CD4-positive, alpha-beta T cell treated with Interleukin-15 for 4 hours (primary cell): ENCODE data around the gene WSB1.
"Not testable (repeated sequence)": the region's sequence is repeated elsewhere in the genome, so short reads cannot be mapped to it uniquely, and the experiment has no call there.

Source experiments
- DNase-seq: peaks from one replicate; pipeline ENCODE4 v3.0.0-alpha.2; 2020; ENCODE audit warnings: low spot score

WSB1 gene

DNA sequence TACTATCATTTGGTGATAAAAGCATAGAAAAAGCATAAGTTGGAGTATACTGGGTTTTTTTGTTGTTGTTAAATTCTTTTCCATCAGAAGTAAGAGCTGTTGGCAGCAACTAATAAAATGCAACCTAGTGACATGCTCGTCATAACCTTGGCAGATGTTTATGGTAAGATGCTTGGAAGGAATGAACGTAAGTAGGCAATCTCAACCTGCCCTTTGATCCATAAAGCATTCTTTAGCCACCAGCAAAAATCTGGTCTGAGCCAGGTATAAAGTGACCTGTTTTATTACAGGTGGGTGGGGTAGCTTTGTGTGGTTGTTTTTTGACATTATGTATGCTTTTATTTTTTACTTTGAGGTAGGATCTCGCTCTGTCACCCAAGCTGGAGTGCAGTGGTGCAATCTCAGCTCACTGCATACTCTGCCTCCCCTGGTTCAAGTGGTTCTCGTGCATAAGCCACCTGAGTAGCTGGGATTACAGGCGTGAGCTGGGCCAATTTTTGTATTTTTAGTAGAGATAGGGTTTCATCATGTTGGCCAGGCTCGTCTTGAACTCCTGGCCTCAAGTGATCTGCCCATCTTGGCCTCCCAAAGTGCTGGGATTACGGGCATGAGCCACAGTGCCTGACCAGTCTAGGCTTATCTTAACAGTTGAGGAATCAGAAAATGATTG lies 22.0 kb downstream of the WSB1 start:
- DNase-seq, result no peak

DNA sequence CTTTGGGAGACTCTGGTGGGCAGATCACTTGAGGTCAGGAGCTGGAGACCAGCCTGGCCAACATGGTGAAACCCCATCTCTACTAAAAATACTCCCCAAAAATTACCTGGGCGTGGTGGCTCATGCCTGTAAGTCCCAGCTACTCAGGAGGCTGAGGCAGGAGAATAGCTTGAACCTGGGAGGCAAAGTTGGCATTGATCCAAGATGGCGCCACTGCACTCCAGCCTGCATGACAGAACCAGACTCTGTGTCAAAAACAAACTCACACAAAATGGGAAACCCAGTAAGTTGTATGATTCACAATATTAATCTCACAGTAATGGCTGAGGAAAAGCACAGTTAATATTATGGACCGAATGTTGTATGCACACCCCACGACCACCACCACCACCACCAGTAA lies 24.3 kb downstream of the WSB1 start:
- no peak for DNase-seq

DNA sequence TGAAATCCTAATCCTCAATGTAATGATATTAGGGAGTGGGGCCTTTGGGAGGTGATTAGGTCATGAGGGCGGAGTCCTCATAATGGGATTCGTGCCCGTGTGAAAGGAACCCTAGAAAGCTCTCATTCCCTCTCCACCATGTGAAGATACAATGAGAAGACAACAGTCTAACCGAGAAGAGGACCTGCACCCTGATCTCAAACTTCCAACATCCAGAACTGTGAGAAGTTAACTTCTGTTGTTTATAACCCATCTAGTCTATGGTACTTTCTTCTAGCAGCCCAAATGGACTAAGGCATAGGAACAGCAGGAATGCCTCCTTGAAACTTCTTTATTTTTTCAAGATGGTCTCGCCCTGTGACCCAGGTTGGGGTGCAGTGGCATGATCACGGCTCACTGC lies 24.7 kb downstream of the WSB1 start:
- DNase-seq, result no peak

DNA sequence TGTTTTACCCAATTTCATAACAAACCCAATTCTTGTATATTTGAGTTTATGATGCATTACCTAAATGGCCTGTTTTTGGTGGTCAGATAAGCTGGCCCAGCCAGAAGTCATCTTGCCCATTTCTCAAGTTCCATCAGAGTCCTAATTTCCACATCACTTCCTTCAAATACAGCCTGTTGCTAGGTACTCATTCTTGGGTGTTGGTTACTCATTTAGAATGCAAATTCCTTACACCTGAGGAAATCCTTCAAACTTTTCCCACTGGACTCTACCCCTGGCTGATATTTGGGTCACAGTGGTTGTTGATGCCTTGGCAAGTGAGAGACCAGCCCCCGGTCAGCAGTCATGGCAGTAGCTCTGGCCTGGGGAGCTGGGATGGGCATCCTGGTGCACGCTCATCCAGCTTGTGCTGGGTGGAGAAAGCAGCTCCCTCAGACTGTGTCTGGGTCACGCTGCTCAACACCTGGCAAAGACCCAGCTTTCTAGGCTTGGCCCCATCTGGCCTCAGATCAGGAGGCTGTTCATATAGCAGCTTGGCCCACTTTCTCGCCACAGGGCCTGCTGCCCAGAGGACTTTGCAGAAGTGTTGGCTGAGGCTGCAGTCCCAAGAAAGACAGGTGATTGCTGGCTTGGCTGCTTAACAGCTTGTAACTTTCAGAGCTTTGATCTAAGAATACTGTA lies 25.8 kb downstream of the WSB1 start:
- no peak for DNase-seq

DNA sequence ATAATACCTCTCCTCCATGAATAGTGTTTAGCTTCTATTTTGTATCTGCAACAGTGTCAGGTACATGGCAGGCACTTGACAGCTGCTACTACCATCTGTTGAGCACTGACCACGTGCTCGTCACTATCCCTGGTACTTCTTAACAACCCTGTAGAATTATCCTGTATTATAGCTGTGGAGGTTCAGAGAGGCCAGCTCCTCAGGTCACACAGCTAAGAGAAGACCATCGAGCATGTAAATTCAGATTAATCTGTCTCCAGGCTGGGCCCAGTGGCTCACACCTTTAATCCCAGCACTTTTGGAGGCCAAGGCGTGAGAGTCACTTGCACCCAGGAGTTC lies 26.3 kb downstream of the WSB1 start:
- no peak for DNase-seq

DNA sequence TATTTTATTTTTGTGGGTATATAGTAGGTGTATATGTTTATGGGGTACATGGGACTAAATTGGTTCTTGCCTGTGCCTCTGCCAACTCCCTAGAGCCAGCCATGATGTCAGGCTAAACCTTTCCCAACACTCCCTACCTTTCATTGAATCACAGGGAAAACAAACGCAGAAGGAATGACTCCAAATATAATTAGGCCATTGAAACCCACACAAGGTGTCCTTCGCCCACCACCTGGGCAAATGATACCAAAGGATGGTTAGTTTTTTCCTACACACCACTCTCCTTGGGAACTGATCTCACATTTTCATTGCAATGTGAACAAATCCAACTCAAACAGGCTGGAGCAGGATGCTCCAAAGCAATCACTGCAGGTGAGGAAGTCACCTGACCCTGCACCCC lies 27.5 kb downstream of the WSB1 start:
- no peak for DNase-seq

DNA sequence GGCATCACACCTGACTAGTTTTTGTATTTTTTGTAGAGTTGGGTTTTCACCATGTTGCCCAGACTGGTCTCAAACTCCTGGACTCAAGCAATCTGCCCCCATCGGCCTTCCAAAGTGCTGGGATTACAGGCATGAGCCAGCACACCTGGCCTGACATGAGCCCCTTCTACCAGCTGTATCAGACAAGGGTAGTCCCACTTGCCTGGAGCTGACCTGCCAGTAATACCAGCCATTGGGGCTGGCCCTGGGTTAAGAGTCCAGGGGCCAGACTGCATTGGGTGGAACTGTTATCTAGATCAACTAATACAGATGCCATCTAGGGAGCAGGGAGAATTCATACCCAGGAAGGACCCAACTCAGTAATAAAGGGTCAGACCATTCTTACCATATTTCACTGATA lies 28.1 kb downstream of the WSB1 start:
- no peak for DNase-seq

DNA sequence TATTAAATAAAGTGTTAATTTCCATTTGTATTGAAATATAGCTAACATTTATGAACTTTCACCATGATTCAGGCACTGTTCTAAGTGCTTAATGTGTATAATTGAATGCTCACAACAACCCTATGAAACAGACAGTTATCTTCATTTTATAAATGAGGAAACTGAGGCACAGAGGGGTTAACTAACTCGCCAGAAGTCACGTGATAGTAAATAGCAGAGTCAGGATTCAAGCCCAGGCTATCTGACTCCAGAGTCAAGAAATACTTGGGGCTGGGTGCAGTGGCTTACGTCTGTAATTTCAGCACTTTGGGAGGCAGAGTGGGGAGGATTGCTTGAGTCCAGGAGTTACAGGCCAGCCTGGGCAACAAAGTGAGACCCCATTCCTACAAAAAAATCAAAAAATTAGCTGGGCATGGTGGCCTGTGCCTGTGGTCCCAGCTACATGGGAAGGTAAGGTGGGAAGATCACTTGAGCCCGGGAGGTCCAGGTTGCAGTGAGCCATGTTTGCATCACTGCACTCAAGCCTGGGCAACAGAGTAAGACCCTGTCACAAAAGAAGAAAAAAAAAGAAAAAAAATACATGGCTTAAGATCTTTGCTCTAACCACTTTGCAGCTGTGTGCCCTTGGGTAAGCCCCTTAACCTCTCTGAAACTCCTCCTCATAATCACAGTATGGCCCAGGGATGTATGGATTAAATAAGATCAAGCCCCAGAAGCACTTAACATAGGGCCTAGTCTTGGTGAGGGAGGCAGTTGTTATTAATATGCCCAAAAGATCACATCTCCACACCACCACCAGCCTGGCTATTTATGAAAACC lies 29.0 kb downstream of the WSB1 start:
- DNase-seq, result no peak

DNA sequence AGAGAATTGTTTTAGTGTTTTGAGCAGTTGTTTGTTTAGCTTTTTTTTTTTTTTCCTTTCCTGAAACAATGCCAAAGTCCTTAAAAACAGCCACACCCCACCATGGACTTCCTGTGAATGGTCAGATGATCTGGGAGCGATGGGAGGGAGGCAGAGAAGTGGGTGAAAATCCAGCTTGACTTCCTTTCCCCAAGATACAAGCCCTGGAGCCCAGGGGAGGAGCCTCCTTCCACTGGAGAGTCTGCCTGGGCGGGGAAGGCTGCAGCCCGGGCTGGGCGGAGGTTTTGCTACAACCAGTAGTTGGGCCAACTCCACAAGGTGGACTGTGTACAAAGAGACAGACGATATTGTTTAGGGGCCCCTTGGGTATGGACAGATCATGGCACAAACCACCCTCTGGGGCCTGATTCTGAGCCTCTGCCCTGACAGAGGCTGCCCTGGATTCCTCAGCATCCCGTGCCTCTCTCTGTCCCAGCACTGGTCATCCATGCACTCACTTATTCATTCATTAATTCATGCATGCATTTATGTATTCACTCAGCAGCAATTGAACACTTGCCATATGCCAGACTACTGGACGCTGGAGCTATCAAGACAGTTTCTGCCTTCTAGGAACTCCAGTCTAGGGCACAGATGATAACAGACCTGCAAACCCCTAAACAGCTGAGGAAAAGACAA lies 29.8 kb downstream of the WSB1 start:
- no peak for DNase-seq

DNA sequence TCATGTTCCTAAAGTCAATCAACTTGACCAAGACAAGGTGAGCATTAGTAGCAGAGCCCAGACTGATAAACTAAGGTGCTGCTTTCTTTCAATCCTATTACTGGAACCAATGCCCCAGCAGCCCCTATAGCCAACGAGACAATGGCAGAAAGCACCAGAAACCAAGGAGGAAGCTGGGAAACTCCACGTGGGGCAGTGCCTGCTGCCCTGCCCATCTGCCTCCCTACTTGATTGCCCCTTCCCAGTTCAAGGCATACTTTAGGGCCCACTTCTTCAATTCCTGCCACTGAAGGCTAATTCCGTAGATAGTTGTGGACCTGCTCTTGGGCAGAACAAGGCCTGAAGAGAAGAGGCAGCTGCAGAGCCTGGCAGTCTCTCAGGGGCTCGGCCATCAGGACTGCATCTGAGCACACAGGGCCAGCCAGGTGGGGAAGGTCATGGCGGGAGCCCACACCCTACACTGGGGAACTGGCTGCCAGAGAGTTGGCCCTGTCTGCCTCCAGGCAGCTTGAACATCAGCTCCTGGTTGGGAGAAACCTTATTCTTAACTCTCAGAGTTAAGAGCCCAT lies 30.9 kb downstream of the WSB1 start:
- no peak for DNase-seq

DNA sequence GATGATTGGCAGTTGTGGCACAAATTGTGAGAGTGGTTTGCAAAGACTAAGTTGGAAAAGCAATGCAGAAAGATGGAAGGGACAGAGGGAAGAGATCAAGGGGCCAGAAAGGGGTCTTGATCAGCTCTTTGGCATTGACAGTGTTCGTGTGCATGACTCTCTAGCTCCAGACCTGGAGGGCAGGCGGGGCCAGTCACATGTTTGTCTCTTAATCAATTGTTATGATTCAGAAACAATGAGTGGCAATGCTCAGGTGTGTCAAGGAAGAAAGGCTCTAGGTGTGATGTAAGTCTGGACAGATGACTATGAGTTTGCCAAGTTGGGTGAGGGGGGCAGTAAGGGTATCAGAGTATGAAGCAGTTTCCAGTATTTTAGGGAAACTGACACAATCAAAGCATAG lies 32.1 kb downstream of the WSB1 start:
- no peak for DNase-seq

DNA sequence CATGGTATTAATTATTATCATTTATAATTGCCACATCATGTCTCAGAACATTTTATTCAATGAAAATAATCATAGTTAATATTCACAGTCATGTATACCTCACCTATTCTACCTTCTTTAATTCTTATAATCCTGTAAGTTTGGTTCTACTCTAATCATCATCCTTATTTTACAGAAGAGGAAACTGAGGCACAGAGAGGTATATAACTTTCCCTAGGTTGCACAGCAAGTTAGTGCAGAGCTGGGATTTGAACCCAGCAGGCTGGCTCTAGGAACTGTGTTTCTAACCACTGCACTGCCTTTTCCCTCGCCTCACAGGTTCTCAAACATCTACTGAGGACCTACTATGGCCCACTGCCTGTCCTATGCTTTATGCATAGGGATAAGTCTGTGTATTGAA lies 32.7 kb downstream of the WSB1 start:
- no peak for DNase-seq

DNA sequence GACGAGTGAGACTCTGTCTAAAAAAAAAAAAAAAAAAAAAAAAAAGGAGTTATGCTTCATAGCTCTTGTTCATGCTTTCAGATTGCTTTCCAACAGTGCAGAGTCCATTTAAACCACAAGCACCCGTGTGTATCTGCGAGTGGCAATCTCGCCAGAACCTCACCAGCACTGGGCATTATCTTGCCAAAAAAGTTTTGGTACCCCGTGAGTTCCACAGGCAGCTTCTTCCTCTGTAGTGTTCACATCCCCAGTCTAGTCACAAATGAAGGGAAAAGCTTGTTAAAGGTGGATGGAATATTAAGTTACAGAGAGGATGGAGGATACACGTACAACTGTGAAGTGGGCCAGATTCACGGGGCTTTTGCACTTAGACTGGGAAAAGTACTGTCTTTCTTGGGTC lies 33.5 kb downstream of the WSB1 start:
- no peak for DNase-seq

DNA sequence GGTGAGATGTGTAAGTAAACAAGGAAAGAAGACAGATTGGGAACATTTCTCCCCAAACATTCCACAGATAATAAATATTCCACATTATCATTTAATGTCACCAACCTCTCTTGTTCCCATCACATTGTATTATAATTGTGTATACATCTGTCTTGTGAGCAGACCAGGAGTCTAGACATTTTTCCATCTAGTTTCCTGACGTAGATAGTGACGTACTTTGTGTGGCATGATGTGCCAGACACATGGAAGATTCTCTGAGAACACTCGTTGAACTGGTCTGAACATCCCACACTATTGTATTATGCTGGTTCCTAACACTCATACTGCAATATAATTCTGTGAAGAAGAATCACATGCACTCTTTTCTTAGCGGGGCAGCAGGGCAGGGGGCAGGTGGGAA lies 34.0 kb downstream of the WSB1 start:
- DNase-seq, result no peak

DNA sequence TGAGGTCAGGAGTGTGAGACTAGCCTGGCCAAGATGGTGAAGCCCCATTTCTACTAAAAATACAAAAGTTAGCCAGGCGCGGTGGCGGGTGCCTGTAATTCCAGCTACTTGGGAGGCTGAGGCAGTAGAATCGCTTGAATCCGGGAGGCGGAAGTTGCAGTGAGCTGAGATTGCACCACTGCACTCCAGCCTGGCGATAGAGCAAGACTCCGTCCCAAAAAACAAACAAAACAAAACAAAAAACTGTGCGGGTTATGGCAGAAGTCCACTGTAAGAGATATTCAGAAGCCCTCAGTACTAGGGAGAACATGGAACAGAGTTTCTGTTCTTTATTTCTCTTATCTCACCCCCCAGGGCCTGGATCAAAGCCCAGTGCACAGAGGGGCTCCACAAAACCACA lies 34.8 kb downstream of the WSB1 start:
- not testable (repeated sequence) for DNase-seq

DNA sequence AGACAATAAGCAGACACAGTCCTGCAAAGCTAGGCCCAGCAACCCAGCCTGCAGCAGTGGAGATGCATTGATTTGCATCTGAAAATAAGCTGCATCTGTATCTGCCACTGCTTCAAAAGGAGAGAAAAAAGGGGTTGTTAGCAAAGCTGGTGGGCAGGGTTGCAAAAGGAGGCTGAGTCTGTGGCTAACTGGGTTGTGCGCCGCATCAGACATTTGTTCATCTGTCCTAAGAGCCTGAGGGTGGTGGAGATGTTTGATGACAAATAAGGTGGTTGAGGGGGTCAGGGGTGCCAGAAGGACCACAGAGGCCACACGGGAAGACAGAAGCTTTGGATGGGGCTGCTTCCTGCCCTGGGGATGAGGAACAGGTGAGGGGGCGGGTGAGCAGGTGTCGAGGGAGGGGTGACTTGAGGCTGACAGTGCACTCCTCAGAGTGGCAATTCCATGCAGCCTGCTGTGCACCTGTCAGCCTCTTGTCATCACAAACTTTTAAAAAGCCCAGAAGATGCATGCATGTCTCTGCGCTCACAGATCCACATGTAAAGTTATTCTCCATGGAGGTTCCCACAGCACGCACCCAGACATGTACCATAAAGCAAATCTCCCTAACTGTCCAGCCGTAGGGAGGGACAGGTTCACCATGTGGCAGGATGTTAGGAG lies 35.4 kb downstream of the WSB1 start:
- DNase-seq, result no peak

DNA sequence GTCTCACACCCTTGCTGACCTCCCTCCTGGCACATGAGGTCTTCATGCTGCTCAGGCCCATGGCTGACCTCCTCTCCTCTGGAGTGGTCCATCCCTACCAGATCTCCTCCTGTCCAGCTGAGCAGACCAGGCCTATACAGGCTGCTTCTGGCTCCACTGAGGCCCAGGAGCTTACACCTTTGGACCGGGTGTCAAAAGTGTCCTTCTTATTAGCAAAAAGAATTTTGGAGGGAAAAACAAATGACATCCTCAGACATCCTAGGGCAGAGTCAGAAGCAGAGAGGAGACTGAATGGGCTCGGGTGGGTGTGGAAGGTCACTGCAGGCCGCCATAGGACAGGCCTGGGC lies 38.1 kb downstream of the WSB1 start:
- DNase-seq, result no peak

DNA sequence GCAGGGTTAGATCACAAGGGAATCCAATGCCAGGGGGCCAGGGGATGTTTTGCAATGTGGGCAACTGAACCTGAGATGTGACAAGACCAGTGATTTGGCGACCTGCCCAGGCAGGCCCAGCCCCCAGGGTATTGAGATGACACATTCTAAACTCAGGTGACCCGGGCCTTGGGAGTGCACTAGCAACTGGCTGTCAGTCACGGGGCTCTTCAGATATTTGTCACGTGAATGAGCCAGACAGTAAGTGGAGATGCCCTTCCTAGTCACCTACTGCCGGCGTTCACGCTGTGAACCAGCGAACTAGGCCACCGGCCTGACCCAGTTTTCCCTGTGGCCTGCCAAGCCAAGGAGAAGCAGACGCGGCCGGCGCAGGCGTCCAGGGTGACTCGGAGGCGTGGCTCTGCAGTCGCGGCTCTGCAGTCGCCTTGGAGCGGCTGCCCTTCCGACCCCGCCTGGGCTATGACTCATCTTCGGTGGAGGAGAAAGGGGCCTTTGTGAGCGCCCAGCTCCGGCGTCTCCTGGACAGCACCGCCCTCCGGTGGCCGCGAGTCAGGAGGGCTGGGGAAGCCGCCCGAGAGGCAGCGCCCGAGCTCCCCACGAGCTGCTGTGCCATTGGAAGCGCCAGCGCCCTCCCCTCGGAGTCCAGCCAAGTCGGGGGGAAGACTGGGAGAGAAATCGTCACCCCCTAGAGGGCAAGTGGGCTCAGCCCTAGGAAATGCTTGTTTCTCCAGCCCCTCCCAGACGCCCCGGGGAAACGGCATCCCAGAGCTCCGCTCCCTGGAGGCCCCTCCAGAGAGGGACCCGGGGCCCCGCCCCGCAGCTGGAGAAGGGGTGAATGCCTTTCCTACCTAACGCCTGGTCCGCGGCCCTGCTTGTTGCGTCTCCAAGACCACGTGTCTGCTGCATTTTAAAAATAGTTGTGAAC lies 38.8 kb downstream of the WSB1 start:
- peak; percentile 93 for DNase-seq

DNA sequence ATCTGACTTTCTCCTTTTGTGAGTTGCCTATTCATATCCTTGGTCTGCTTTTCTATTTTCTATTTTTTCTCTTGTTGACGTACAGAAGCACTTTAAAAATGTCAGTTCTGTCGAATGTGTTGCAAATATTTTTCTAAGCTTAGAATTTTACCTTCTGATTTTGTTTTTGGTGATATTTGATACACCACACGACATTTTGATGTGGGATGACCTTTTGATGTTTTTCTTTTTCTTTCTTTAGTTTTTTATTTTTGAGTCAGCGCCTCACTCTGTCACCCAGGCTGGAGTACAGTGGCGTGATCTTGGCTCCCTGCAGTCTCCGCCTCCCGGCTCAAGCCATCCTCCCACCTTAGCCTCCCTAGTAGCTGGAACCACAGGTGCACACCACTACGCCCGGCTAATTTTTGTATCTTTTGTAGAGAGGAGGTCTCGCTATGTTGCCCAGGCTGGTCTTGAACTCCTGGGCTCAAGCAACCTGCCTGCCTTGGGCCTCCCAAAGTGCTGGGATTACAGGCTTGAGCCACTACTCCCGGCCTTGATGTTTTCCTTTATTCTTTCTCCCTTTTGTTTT lies 39.6 kb downstream of the WSB1 start:
- peak; percentile 9 for DNase-seq

DNA sequence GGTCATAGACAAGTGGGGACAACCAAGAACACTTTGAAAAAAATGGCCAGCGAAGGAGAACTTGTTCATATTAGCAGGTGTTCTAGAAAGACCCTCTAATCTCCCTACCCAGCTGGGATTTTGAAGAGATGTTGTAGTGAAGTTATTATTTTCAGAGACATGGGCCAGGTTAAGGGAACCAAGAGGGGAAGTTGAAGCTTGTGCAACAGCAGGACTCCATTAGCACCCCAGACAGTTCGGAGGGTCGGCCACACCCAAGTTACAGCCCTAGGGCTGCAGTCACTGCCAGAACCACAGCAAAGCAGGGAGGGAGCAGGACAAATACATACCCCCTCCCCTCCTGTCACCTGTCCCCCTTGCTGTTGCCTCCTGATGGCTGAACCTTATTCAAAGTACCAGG lies 42.3 kb downstream of the WSB1 start:
- no peak for DNase-seq

DNA sequence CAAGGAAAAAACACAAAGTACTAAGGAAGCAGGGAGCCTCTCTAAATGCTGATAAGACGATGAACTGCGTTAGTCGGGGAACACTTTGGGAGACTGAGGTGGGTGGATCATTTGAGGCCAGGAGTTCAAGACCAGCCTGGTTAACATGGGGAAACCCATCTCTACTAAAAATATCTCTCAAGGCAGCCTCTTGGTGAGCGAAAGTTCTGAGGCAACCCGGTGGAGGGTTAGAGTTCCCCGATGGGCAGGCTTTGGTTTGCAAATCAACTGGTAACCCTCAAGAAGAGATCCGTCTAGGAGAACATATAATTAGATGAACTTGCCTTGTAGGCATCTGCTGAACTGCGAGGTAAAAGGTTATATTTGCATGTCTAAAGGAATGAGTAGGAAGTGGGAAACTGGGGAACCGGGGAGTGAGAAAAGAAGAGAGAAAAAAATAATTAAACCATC lies 44.6 kb downstream of the WSB1 start:
- no peak for DNase-seq
